Neural progenitor cell (in vitro differentiated cells): Measurements from ENCODE around the gene DOCK4. TPM values are rescaled to one million over a fixed set of nuclear protein-coding genes. Genes with fewer than 3 reads are reported as not detected.

Source experiments
- DNase-seq: peaks from one replicate; pipeline ENCODE4 v3.0.0-alpha.2; 2016; ENCODE audit warnings: low spot score
- H2AFZ ChIP-seq: fragments of 200-600 bp; sonication (generic); replicated peaks from 2 replicates; pipeline ENCODE4 v1.6.1; 2016; ENCODE audit warnings: antibody characterized with exemption
- H3F3A ChIP-seq: fragments of 200-600 bp; sonication (generic); 2 replicates; pipeline ENCODE4 v1.6.1; 2016; ENCODE audit warnings: antibody characterized with exemption, low read depth
- H3K27ac ChIP-seq: fragments of 200-600 bp; sonication (generic); 2 replicates; pipeline ENCODE4 v1.5.1; 2016; ENCODE audit warnings: mild to moderate bottlenecking
- H3K27me3 ChIP-seq: fragments of 200-600 bp; sonication (generic); 2 replicates; pipeline ENCODE4 v1.6.1; 2016; ENCODE audit warnings: mild to moderate bottlenecking, moderate library complexity
- H3K36me3 ChIP-seq: fragments of 200-600 bp; sonication (generic); 2 replicates; pipeline ENCODE4 v1.5.1; 2016
- H3K4me1 ChIP-seq: fragments of 200-600 bp; sonication (generic); 2 replicates; pipeline ENCODE4 v1.6.1; 2016; ENCODE audit warnings: mixed run types
- H3K4me2 ChIP-seq: fragments of 200-600 bp; sonication (generic); 2 replicates; pipeline ENCODE4 v1.6.1; 2016
- H3K4me3 ChIP-seq: fragments of 200-600 bp; sonication (generic); 2 replicates; pipeline ENCODE4 v1.5.1; 2016
- H3K79me2 ChIP-seq: fragments of 200-600 bp; sonication (generic); 2 replicates; pipeline ENCODE4 v1.6.1; 2016; ENCODE audit warnings: low read depth
- H3K9ac ChIP-seq: fragments of 200-600 bp; sonication (generic); 2 replicates; pipeline ENCODE4 v1.6.1; 2016
- H3K9me3 ChIP-seq: fragments of 200-600 bp; sonication (generic); 2 replicates; pipeline ENCODE4 v1.5.1; 2016; ENCODE audit warnings: low read depth
- H4K20me1 ChIP-seq: fragments of 200-600 bp; sonication (generic); 2 replicates; pipeline ENCODE4 v1.6.1; 2016; ENCODE audit warnings: low read depth
- H3K27ac Mint-ChIP-seq: 3 replicates; pipeline ENCODE4 v1.8.0; 2021; ENCODE audit warnings: mixed read lengths
- H3K27me3 Mint-ChIP-seq: 2 replicates; pipeline ENCODE4 v1.8.0; 2022; ENCODE audit warnings: low read depth, mild to moderate bottlenecking, inconsistent platforms, moderate library complexity, mixed read lengths; ENCODE audit not compliant: insufficient read depth
- H3K36me3 Mint-ChIP-seq: 3 replicates; pipeline ENCODE4 v1.8.0; 2021; ENCODE audit warnings: mixed read lengths
- H3K4me1 Mint-ChIP-seq: 3 replicates; pipeline ENCODE4 v1.8.0; 2021; ENCODE audit warnings: mixed read lengths
- H3K4me3 Mint-ChIP-seq: 3 replicates; pipeline ENCODE4 v1.8.0; 2021; ENCODE audit warnings: mild to moderate bottlenecking, moderate library complexity, mixed read lengths
- H3K9me3 Mint-ChIP-seq: 3 replicates; pipeline ENCODE4 v1.8.0; 2020; ENCODE audit warnings: mixed read lengths
- EZH2 ChIP-seq: fragments of 200-600 bp; sonication (generic); IDR thresholded peaks from 2 replicates; pipeline ENCODE4 v1.6.1; 2017; ENCODE audit warnings: antibody characterized with exemption, mild to moderate bottlenecking, moderate library complexity
- EZH2phosphoT487 ChIP-seq: fragments of 200-600 bp; sonication (generic); IDR thresholded peaks from 2 replicates; pipeline ENCODE4 v1.6.1; 2017; ENCODE audit warnings: antibody characterized with exemption
- total RNA-seq: library from RNA; depleted of rRNA; stranded (reverse); fragments of >200 nt; gene quantifications from 2 replicates; pipeline ENCODE4 v1.2.3, GENCODE V29; 2015; ENCODE audit warnings: low replicate concordance
- TF ChIP-seq, protein P1 (sequence below): fragments of 200-600 bp; sonication (generic); IDR thresholded peaks from 2 replicates; pipeline ENCODE4 v1.5.1; 2017; ENCODE audit warnings: antibody characterized with exemption, mild to moderate bottlenecking

Gene DOCK4
- total RNA-seq, 1 donor from 2014 or later = 11.4 TPM

DNA sequence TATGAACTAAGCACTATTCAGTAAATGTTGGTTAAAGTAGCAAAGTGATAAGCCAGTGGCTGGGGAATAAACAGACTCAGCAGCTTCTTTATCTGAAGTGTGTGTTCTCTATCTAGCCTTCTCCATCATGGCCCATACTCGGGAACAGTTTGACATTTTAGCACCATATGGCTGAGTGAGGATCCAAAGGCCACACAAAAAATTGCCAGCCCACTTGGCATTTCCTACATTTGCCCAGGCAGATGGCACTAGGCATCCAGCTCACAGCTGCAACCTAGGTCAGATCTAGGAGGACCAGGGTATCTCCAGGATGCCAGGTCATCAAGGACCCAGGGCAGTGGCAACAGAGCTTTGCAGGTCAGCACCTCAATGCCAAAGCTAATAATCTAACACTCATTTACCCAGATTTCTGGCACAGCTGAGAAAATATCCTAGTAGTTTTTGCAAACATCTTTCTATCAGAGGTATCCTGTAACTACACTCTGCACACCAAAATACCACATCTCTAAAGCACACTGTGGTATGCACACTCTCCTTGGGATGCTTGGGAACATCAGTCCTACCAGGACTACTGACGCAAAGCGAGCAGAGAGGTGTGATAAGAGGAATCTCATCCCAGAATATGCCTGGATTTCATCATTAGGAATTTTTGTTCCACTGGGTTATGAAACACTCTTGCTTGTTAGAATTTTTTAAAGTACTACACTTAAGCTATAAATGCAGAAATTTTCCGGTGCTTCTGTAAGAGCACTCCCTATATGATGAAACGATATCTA is 61.7 kb downstream of the DOCK4 start:
- H3K4me2 ChIP-seq = no peak overlapping the region
- no peaks in the 10 kb centered on the region for H3K79me2 ChIP-seq

GRCh38 chr7:112143582-112143981 is 62.6 kb downstream of the DOCK4 start:
- Mint-ChIP-seq H3K27ac (no peak overlapping the region), H3K4me1 (peaks cover 22% of the 10 kb centered on the region), H3K27me3 (no peaks in the 10 kb centered on the region), H3K9me3 (peaks cover 3% of the 10 kb centered on the region), H3K4me3 (no peak overlapping the region), H3K36me3 (peaks cover 3% of the 10 kb centered on the region)
- Histone ChIP-seq H3K4me2 (no peak overlapping the region), H4K20me1 (no peaks in the 10 kb centered on the region), H2AFZ (no peak overlapping the region), H3K27ac (no peak overlapping the region), H3K9ac (no peak overlapping the region), H3F3A (no peaks in the 10 kb centered on the region), H3K27me3 (no peaks in the 10 kb centered on the region), H3K9me3 (no peaks in the 10 kb centered on the region), H3K4me1 (peaks cover 5% of the 10 kb centered on the region), H3K79me2 (no peaks in the 10 kb centered on the region), H3K4me3 (no peak overlapping the region), H3K36me3 (no peaks in the 10 kb centered on the region)
- TF ChIP-seq EZH2 = no peak
- no peak for TF ChIP-seq EZH2phosphoT487
- TF ChIP-seq, protein P1, sequence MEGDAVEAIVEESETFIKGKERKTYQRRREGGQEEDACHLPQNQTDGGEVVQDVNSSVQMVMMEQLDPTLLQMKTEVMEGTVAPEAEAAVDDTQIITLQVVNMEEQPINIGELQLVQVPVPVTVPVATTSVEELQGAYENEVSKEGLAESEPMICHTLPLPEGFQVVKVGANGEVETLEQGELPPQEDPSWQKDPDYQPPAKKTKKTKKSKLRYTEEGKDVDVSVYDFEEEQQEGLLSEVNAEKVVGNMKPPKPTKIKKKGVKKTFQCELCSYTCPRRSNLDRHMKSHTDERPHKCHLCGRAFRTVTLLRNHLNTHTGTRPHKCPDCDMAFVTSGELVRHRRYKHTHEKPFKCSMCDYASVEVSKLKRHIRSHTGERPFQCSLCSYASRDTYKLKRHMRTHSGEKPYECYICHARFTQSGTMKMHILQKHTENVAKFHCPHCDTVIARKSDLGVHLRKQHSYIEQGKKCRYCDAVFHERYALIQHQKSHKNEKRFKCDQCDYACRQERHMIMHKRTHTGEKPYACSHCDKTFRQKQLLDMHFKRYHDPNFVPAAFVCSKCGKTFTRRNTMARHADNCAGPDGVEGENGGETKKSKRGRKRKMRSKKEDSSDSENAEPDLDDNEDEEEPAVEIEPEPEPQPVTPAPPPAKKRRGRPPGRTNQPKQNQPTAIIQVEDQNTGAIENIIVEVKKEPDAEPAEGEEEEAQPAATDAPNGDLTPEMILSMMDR = no peak
- no peak for DNase-seq

More for the DNA sequence above, 61.7 kb downstream of the DOCK4 start:
- Mint-ChIP-seq H3K27me3 (no peaks in the 10 kb centered on the region), H3K36me3 (peaks cover 3% of the 10 kb centered on the region), H3K9me3 (peaks cover 3% of the 10 kb centered on the region), H3K27ac (no peak overlapping the region), H3K4me1 (peaks cover 28% of the 10 kb centered on the region), H3K4me3 (no peak overlapping the region)
- Histone ChIP-seq H3K9me3 (no peaks in the 10 kb centered on the region), H3K36me3 (no peaks in the 10 kb centered on the region), H4K20me1 (no peaks in the 10 kb centered on the region), H3K27me3 (no peaks in the 10 kb centered on the region), H2AFZ (no peak overlapping the region), H3K9ac (no peak overlapping the region), H3F3A (no peaks in the 10 kb centered on the region), H3K4me1 (peaks cover 5% of the 10 kb centered on the region), H3K27ac (no peak overlapping the region), H3K4me3 (no peak overlapping the region)
- TF ChIP-seq, protein P1 = no peak
- TF ChIP-seq EZH2phosphoT487 = no peak
- no peak for DNase-seq

DNA sequence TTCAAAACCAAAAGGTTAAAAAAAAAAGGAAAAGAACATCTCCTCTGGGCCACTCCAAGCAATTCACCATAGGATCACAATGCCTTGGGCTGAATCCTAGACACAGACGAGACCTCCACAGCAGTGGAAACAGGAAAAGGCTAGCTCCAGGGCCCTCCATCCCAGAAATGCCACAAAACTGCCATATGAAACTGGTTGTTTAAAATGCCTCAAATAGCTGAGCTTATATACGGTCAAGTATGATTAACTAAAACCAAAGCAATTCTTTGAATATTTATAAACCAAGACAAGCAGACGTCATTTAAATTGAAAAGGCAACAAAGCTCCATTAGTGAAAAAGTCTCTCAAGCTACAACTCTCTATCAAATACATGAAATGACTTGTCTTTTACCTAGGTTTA is 63.1 kb downstream of the DOCK4 start:
- H3K27ac ChIP-seq = no peak overlapping the region
- Mint-ChIP-seq H3K27ac (no peak overlapping the region), H3K27me3 (no peaks in the 10 kb centered on the region), H3K4me1 (peaks cover 20% of the 10 kb centered on the region), H3K9me3 (peaks cover 3% of the 10 kb centered on the region), H3K4me3 (no peak overlapping the region), H3K36me3 (peaks cover 3% of the 10 kb centered on the region)
- H3K27me3 ChIP-seq = no peaks in the 10 kb centered on the region
- H3K4me3 ChIP-seq = no peak overlapping the region
- H3K4me1 ChIP-seq = peaks cover 4% of the 10 kb centered on the region
- no peaks in the 10 kb centered on the region for H4K20me1 ChIP-seq
- H3K4me2 ChIP-seq = no peak overlapping the region
- H3K9ac ChIP-seq = no peak overlapping the region
- no peak overlapping the region for H2AFZ ChIP-seq
- no peaks in the 10 kb centered on the region for H3K9me3 ChIP-seq
- TF ChIP-seq, protein P1 = no peak
- TF ChIP-seq EZH2 (no peak), EZH2phosphoT487 (no peak)
- no peaks in the 10 kb centered on the region for H3K36me3 ChIP-seq
- DNase-seq = no peak
- H3F3A ChIP-seq = no peaks in the 10 kb centered on the region
- H3K79me2 ChIP-seq = no peaks in the 10 kb centered on the region
